SK-N-MC (cell line): ENCODE measurements around the gene ARHGDIG.

ENCODE experiments used
- DNase-seq: peaks from one replicate; pipeline ENCODE4 v3.0.0-alpha.2; 2011; ENCODE audit warnings: low read depth, low spot score
- H3K27ac ChIP-seq: fragments of 200-600 bp; sonication (generic); 2 replicates; pipeline ENCODE4 v1.5.1; 2016; ENCODE audit warnings: mixed run types
- H3K36me3 ChIP-seq: fragments of 200-600 bp; sonication (generic); 2 replicates; pipeline ENCODE4 v1.6.1; 2017; ENCODE audit warnings: antibody characterized with exemption, low read length, mixed read lengths; ENCODE audit not compliant: insufficient read depth
- H3K4me3 ChIP-seq: fragments of 200-600 bp; sonication (generic); 2 replicates; pipeline ENCODE4 v1.5.1; 2016
- H3K9ac ChIP-seq: fragments of 200-600 bp; sonication (generic); 2 replicates; pipeline ENCODE4 v1.8.0; 2017; ENCODE audit warnings: mixed run types, mixed read lengths; ENCODE audit not compliant: insufficient read length
- H3K9me3 ChIP-seq: fragments of 200-600 bp; sonication (generic); 2 replicates; pipeline ENCODE4 v1.6.1; 2017; ENCODE audit warnings: low read depth, mild to moderate bottlenecking, antibody characterized with exemption, low read length, moderate library complexity, mixed read lengths
- EZH2 ChIP-seq: fragments of 200-600 bp; sonication (generic); IDR thresholded peaks from one replicate; pipeline ENCODE4 v1.6.1; 2017; ENCODE audit warnings: antibody characterized with exemption
- FOXP2 ChIP-seq: optimal IDR thresholded peaks from 2 replicates; pipeline ENCODE3; 2011; ENCODE audit warnings: mild to moderate bottlenecking, moderate library complexity; ENCODE audit not compliant: insufficient read depth; ENCODE audit errors: extremely low read length, control extremely low read depth
- POLR2AphosphoS5 ChIP-seq: IDR thresholded peaks from 2 replicates; pipeline ENCODE4 v1.6.1; 2012; ENCODE audit warnings: mild to moderate bottlenecking, low read depth, low read length, borderline replicate concordance

ARHGDIG gene

GRCh38 chr16:280552-280951 lies at the start of gene ARHGDIG:
Gene ARHGDIG (plus strand): TSS chr16:280591. CDS start chr16:280681, 90 bp downstream.
- TF ChIP-seq EZH2 (no peak), POLR2AphosphoS5 (no peak), FOXP2 (no peak)
- DNase-seq: no peak
- no peak within 1 kb of the TSS for H3K27ac ChIP-seq
- no peaks in the 10 kb centered on the region for H3K9me3 ChIP-seq
- no peaks in the 10 kb centered on the region for H3K36me3 ChIP-seq
- no peak within 1 kb of the TSS for H3K9ac ChIP-seq
- peak within 1 kb of the TSS; percentile 57 for H3K4me3 ChIP-seq

GRCh38 chr16:230949-231348 lies 49.4 kb upstream of the ARHGDIG start:
- no peak for DNase-seq
- Histone ChIP-seq H3K9me3 (no peaks in the 10 kb centered on the region), H3K36me3 (peaks cover 29% of the 10 kb centered on the region), H3K9ac (no peak overlapping the region), H3K27ac (no peak overlapping the region), H3K4me3 (no peak overlapping the region)
- TF ChIP-seq FOXP2 (no peak), EZH2 (no peak), POLR2AphosphoS5 (no peak)

- Histone ChIP-seq H3K9ac (peak within 1 kb of the TSS; percentile 89), H3K4me3 (peak within 1 kb of the TSS; percentile 95), H3K27ac (peak within 1 kb of the TSS; percentile 97), H3K9me3 (no peaks in the 10 kb centered on the region), H3K36me3 (peaks cover 3% of the 10 kb centered on the region; the same call in 1 of the 2 replicates)
- no peak for DNase-seq
- no peak for TF ChIP-seq EZH2
- TF ChIP-seq POLR2AphosphoS5: peak; percentile 67
Measured at GRCh38 chr16:234468-235305, 45.7 kb upstream of the ARHGDIG start, which contains the start of gene FAM234A. Gene FAM234A (plus strand): TSS chr16:234821. CDS start chr16:254414, 19,593 bp downstream.

GRCh38 chr16:239948-240277 lies 40.5 kb upstream of the ARHGDIG start:
- H3K9ac ChIP-seq: no peak overlapping the region
- H3K9me3 ChIP-seq: no peaks in the 10 kb centered on the region
- peak overlapping the region; percentile 29; the same call in 1 of the 2 replicates for H3K27ac ChIP-seq
- TF ChIP-seq POLR2AphosphoS5: no peak
- TF ChIP-seq EZH2: no peak
- TF ChIP-seq FOXP2: no peak
- H3K36me3 ChIP-seq: peaks cover 3% of the 10 kb centered on the region; the same call in 1 of the 2 replicates
- H3K4me3 ChIP-seq: no peak overlapping the region
- DNase-seq: no peak

- Histone ChIP-seq H3K4me3 (no peak overlapping the region), H3K9me3 (no peaks in the 10 kb centered on the region), H3K9ac (no peak overlapping the region), H3K36me3 (peaks cover 3% of the 10 kb centered on the region; the same call in 1 of the 2 replicates), H3K27ac (no peak overlapping the region)
- TF ChIP-seq EZH2 (no peak), FOXP2 (no peak)
- no peak for DNase-seq
Measured at GRCh38 chr16:240559-240958, 39.8 kb upstream of the ARHGDIG start.

GRCh38 chr16:242281-242680 lies 38.1 kb upstream of the ARHGDIG start:
- TF ChIP-seq POLR2AphosphoS5 (no peak), EZH2 (no peak), FOXP2 (no peak)
- no peak overlapping the region for H3K9ac ChIP-seq
- no peak for DNase-seq
- H3K27ac ChIP-seq: peak overlapping the region; percentile 25; the same call in 1 of the 2 replicates
- peaks cover 1% of the 10 kb centered on the region; the same call in 1 of the 2 replicates for H3K36me3 ChIP-seq
- H3K9me3 ChIP-seq: no peaks in the 10 kb centered on the region
- H3K4me3 ChIP-seq: no peak overlapping the region

GRCh38 chr16:243348-243747 lies 37.0 kb upstream of the ARHGDIG start:
- no peak for DNase-seq
- Histone ChIP-seq H3K9ac (no peak overlapping the region), H3K36me3 (no peaks in the 10 kb centered on the region), H3K27ac (no peak overlapping the region), H3K9me3 (no peaks in the 10 kb centered on the region), H3K4me3 (no peak overlapping the region)
- TF ChIP-seq FOXP2 (no peak), POLR2AphosphoS5 (no peak), EZH2 (no peak)

GRCh38 chr16:245105-245504 lies 35.3 kb upstream of the ARHGDIG start:
- Histone ChIP-seq H3K36me3 (no peaks in the 10 kb centered on the region), H3K9ac (no peak overlapping the region), H3K27ac (no peak overlapping the region), H3K9me3 (no peaks in the 10 kb centered on the region), H3K4me3 (no peak overlapping the region)
- TF ChIP-seq POLR2AphosphoS5: no peak
- TF ChIP-seq FOXP2: no peak
- no peak for DNase-seq

GRCh38 chr16:247027-247426 lies 33.4 kb upstream of the ARHGDIG start:
- H3K27ac ChIP-seq: no peak overlapping the region
- H3K36me3 ChIP-seq: no peaks in the 10 kb centered on the region
- DNase-seq: no peak
- no peaks in the 10 kb centered on the region for H3K9me3 ChIP-seq
- H3K9ac ChIP-seq: no peak overlapping the region
- H3K4me3 ChIP-seq: no peak overlapping the region
- TF ChIP-seq POLR2AphosphoS5: no peak
- TF ChIP-seq EZH2: no peak
- no peak for TF ChIP-seq FOXP2

- H3K4me3 ChIP-seq: no peak overlapping the region
- DNase-seq: no peak
- H3K27ac ChIP-seq: no peak overlapping the region
- H3K36me3 ChIP-seq: peaks cover 4% of the 10 kb centered on the region; the same call in 1 of the 2 replicates
- H3K9me3 ChIP-seq: no peaks in the 10 kb centered on the region
- TF ChIP-seq EZH2 (no peak), FOXP2 (no peak), POLR2AphosphoS5 (no peak)
- no peak overlapping the region for H3K9ac ChIP-seq
Measured at GRCh38 chr16:249431-249830, 31.0 kb upstream of the ARHGDIG start.
